ENCODE results near the gene GNAI3. TPM values are rescaled to one million over a fixed set of nuclear protein-coding genes. Genes with fewer than 3 reads are reported as not detected.

The GNAI3 gene
- total RNA-seq, 1 experiment from 2014 or later: 6.4 TPM

DNA sequence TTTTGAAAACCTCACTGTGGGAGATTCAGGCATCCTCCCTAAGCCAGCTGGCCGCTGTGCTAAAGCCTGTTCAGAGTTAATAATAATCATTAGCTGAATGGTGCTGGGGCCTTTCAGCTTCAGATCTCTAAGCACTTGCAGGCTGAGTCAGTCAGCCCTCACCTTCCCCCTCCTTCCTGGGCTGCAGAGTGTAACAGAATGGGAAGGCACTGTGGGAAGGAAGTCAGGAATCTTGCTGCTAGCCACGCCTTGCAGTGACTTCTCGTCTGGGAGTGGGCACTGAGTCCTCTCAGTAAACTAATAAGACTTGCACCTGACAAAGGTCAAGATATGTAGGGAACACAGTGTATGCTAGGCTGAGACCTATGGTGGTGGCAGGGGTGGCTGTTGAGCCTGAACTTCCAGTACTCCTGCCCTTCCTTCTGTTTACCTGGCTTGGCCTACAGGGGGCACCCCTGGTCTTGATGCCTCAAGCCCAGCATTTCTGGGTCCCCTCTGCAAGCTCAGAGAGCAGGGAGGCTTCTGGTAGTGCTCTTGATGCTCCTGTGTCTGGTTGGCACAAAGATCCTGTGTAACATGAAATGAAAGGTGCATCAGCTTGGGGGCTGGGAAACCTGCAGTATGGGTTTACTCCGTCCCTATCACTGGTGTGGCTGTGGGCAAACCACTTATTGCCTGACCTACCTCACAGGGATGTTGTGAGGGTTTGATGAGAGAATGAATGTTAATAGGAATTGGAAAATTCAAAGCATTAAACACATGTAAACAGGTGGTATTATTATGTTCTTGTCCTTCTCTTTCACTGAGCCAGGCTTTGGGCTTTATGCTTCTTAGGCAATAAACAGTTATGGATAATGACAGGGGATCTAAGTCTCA lies 48.5 kb upstream of the GNAI3 start:
- no peak overlapping the region for H3K27ac Mint-ChIP-seq (ENCODE audit: unreplicated experiment)
- Histone ChIP-seq H3K4me1 (no peaks in the 10 kb centered on the region), H3K9me3 (no peaks in the 10 kb centered on the region), H3K27me3 (replicated peaks; ENCODE audit: control insufficient read depth, insufficient read depth, low read length) (no peaks in the 10 kb centered on the region), H3K4me3 (ENCODE audit: low read depth, low read length) (no peak overlapping the region), H3K36me3 (ENCODE audit: control insufficient read depth, insufficient read depth, low read length) (no peaks in the 10 kb centered on the region)
- intact Hi-C loops (cut with micrococcal nuclease; ENCODE audit: unreplicated experiment): no loop called here
- no peaks in the 10 kb centered on the region for H3K27me3 Mint-ChIP-seq (ENCODE audit: insufficient read depth, unreplicated experiment)
- ChIA-PET CTCF (interaction anchor here (1.0 to 11.6 kb wide), 3 partner anchors 9 to 31 kb away, joined by 3 to 131 read pairs (median 3); partner anchors contain the start of gene AMIGO1), POLR2A (no interaction called here)
- no peak overlapping the region for H3K4me3 Mint-ChIP-seq (ENCODE audit: unreplicated experiment)
- BruUV-seq (replicated peaks): no TSS peak
- H3K4me1 Mint-ChIP-seq (ENCODE audit: low read depth, unreplicated experiment): no peaks in the 10 kb centered on the region
- DNase-seq: peak; percentile 56 to 59
- no peaks in the 10 kb centered on the region for H3K9me3 Mint-ChIP-seq (ENCODE audit: unreplicated experiment)
- no peaks in the 10 kb centered on the region for H3K36me3 Mint-ChIP-seq (ENCODE audit: insufficient read depth, unreplicated experiment)
- TF ChIP-seq, protein P1, sequence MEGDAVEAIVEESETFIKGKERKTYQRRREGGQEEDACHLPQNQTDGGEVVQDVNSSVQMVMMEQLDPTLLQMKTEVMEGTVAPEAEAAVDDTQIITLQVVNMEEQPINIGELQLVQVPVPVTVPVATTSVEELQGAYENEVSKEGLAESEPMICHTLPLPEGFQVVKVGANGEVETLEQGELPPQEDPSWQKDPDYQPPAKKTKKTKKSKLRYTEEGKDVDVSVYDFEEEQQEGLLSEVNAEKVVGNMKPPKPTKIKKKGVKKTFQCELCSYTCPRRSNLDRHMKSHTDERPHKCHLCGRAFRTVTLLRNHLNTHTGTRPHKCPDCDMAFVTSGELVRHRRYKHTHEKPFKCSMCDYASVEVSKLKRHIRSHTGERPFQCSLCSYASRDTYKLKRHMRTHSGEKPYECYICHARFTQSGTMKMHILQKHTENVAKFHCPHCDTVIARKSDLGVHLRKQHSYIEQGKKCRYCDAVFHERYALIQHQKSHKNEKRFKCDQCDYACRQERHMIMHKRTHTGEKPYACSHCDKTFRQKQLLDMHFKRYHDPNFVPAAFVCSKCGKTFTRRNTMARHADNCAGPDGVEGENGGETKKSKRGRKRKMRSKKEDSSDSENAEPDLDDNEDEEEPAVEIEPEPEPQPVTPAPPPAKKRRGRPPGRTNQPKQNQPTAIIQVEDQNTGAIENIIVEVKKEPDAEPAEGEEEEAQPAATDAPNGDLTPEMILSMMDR (IDR thresholded peaks at IDR 0.05; ENCODE audit: insufficient read depth in 1 of 2, low read depth in 1 of 2, low read length in 1 of 2, severe bottlenecking in 1 of 2, unreplicated experiment in 1 of 2): peak; percentile 7 to 30

DNA sequence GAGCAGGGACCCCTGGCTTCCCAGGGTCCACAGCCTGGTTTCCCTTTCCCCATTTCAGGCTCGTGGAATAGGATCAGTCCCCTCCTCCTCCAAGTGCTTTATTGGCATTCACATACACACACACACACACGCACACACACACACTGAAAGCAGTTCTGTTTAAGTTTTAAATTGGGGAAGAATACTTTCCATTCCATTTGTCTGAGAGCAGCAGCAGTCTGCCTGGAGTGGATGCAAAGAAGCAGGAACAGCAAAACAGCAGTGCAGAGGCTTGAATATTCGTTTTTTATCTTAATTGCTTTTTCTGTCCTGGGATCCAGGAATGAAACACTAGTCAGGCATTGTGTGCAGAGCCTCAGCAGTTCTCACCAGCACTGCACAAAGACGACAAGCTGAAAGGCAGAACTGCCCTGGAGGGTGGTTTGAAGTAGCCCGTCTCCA lies 47.5 kb upstream of the GNAI3 start:
- Histone ChIP-seq H3K36me3 (ENCODE audit: control insufficient read depth, insufficient read depth, low read length) (no peaks in the 10 kb centered on the region), H3K4me1 (no peaks in the 10 kb centered on the region), H3K27me3 (replicated peaks; ENCODE audit: control insufficient read depth, insufficient read depth, low read length) (no peaks in the 10 kb centered on the region), H3K4me3 (ENCODE audit: low read depth, low read length) (no peak overlapping the region), H3K9me3 (no peaks in the 10 kb centered on the region)
- H3K36me3 Mint-ChIP-seq (ENCODE audit: insufficient read depth, unreplicated experiment): no peaks in the 10 kb centered on the region
- TF ChIP-seq, protein P1 (IDR thresholded peaks at IDR 0.05; ENCODE audit: insufficient read depth in 1 of 2, low read depth in 1 of 2, low read length in 1 of 2, severe bottlenecking in 1 of 2, unreplicated experiment in 1 of 2): no peak
- H3K27ac Mint-ChIP-seq (ENCODE audit: unreplicated experiment): no peak overlapping the region
- intact Hi-C loops (cut with micrococcal nuclease; ENCODE audit: unreplicated experiment): no loop called here
- H3K27me3 Mint-ChIP-seq (ENCODE audit: insufficient read depth, unreplicated experiment): no peaks in the 10 kb centered on the region
- DNase-seq: no peak
- ChIA-PET POLR2A (no interaction called here), CTCF (no interaction called here)
- no TSS peak for BruUV-seq (replicated peaks)
- H3K9me3 Mint-ChIP-seq (ENCODE audit: unreplicated experiment): no peaks in the 10 kb centered on the region
- H3K4me1 Mint-ChIP-seq (ENCODE audit: low read depth, unreplicated experiment): no peaks in the 10 kb centered on the region
- no peak overlapping the region for H3K4me3 Mint-ChIP-seq (ENCODE audit: unreplicated experiment)

DNA sequence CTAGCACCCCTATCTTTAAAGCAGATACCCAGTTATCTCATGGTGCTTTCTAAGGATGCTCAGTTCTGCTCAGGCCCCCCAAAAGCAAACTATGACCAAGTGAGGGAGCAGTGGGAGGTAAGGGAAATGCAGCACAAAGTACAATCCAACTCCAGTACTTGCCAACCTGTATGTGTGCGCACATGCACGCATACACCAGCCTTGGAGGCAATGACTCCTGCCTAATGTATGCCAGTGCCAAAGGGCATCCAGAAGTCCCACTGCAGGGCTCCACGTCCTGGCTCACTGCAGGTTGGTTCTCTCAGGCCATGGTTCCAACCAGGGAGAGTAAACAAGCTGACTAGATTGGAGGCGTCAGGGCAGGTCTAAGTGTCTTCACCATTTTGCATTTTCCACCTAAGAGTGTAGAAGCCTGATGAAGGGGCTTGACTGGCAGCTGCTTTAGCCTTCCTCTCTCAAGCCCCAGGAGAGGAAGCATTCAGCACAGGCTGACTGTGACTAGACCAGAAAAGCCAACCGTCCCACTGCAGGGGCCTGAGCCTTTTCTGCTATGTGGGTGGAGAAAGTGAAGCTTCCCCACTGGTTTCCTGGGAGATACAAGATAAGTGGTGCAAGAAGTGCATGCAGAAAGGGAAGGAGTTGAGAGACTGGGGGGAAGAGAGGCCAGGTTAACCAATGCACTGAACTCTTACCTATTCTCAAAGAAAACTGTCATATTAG lies 46.6 kb upstream of the GNAI3 start:
- Mint-ChIP-seq H3K4me3 (ENCODE audit: unreplicated experiment) (no peak overlapping the region), H3K4me1 (ENCODE audit: low read depth, unreplicated experiment) (no peaks in the 10 kb centered on the region), H3K27me3 (ENCODE audit: insufficient read depth, unreplicated experiment) (no peaks in the 10 kb centered on the region), H3K27ac (ENCODE audit: unreplicated experiment) (no peak overlapping the region), H3K9me3 (ENCODE audit: unreplicated experiment) (no peaks in the 10 kb centered on the region), H3K36me3 (ENCODE audit: insufficient read depth, unreplicated experiment) (no peaks in the 10 kb centered on the region)
- intact Hi-C loops (cut with micrococcal nuclease; ENCODE audit: unreplicated experiment): no loop called here
- Histone ChIP-seq H3K36me3 (ENCODE audit: control insufficient read depth, insufficient read depth, low read length) (no peaks in the 10 kb centered on the region), H3K4me1 (no peaks in the 10 kb centered on the region), H3K4me3 (ENCODE audit: low read depth, low read length) (no peak overlapping the region), H3K27me3 (replicated peaks; ENCODE audit: control insufficient read depth, insufficient read depth, low read length) (no peaks in the 10 kb centered on the region), H3K9me3 (no peaks in the 10 kb centered on the region)
- ChIA-PET POLR2A (no interaction called here), CTCF (no interaction called here)
- TF ChIP-seq, protein P1 (IDR thresholded peaks at IDR 0.05; ENCODE audit: insufficient read depth in 1 of 2, low read depth in 1 of 2, low read length in 1 of 2, severe bottlenecking in 1 of 2, unreplicated experiment in 1 of 2): no peak
- no peak for DNase-seq
- no TSS peak for BruUV-seq (replicated peaks)

Measured in Caco-2 (cell line).